C4-2B (cell line): ENCODE data around the gene MYO15B.

Experiments used
- ZFX ChIP-seq: fragments of 450-650 bp; IDR thresholded peaks from 2 replicates; pipeline ENCODE4 v1.6.1; 2017
- TF ChIP-seq, protein P1 (sequence below): fragments of 450-650 bp; conservative IDR thresholded peaks from 2 replicates; pipeline ENCODE4 v1.5.1; 2017; ENCODE audit warnings: mild to moderate bottlenecking

- TF ChIP-seq, protein P1, sequence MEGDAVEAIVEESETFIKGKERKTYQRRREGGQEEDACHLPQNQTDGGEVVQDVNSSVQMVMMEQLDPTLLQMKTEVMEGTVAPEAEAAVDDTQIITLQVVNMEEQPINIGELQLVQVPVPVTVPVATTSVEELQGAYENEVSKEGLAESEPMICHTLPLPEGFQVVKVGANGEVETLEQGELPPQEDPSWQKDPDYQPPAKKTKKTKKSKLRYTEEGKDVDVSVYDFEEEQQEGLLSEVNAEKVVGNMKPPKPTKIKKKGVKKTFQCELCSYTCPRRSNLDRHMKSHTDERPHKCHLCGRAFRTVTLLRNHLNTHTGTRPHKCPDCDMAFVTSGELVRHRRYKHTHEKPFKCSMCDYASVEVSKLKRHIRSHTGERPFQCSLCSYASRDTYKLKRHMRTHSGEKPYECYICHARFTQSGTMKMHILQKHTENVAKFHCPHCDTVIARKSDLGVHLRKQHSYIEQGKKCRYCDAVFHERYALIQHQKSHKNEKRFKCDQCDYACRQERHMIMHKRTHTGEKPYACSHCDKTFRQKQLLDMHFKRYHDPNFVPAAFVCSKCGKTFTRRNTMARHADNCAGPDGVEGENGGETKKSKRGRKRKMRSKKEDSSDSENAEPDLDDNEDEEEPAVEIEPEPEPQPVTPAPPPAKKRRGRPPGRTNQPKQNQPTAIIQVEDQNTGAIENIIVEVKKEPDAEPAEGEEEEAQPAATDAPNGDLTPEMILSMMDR = no peak
- TF ChIP-seq ZFX = no peak
Observed at GRCh38 chr17:75590314-75590761, 2.7 kb downstream of the MYO15B start.
